SU-DHL-6 (cell line): ENCODE measurements around the gene AKAP6.

Experiments
- CTCF ChIP-seq: fragments of 200-600 bp; sonication (generic); IDR thresholded peaks from one replicate; pipeline ENCODE4 v1.5.1; 2017; ENCODE audit warnings: antibody characterized with exemption, mild to moderate bottlenecking, low read length, moderate library complexity; ENCODE audit not compliant: insufficient read depth, poor library complexity, severe bottlenecking
- EZH2phosphoT487 ChIP-seq: fragments of 200-600 bp; sonication (generic), shearing (Covaris generic); conservative IDR thresholded peaks from 2 replicates; pipeline ENCODE4 v1.6.1; 2018; ENCODE audit warnings: mild to moderate bottlenecking, antibody characterized with exemption, low read length, moderate library complexity, mixed read lengths

GRCh38 chr14:32802295-32802694 lies 473.2 kb downstream of the AKAP6 start:
- TF ChIP-seq CTCF (no peak), EZH2phosphoT487 (no peak)
